Measurements from ENCODE around the gene TNFAIP8.
"Not testable (repeated sequence)": the region's sequence is repeated elsewhere in the genome, so short reads cannot be mapped to it uniquely, and the experiment has no call there.

TNFAIP8 gene

GRCh38 chr5:119427060-119427459 is 71.2 kb downstream of the TNFAIP8 start:
- DNase-seq (ENCODE audit: low read depth) = no peak

GRCh38 chr5:119427596-119427995 is 71.8 kb downstream of the TNFAIP8 start:
- not testable (repeated sequence) for DNase-seq (ENCODE audit: low read depth)

GRCh38 chr5:119428166-119428565 is 72.3 kb downstream of the TNFAIP8 start:
- not testable (repeated sequence) for DNase-seq (ENCODE audit: low read depth)

- not testable (repeated sequence) for DNase-seq (ENCODE audit: low read depth)
These were observed 72.8 kb downstream of the TNFAIP8 start for GRCh38 chr5:119428574-119428973.

- not testable (repeated sequence) for DNase-seq (ENCODE audit: low read depth)
These were observed 76.9 kb downstream of the TNFAIP8 start for GRCh38 chr5:119432674-119433237.

- DNase-seq (ENCODE audit: low read depth) = peak; percentile 38
These were observed 79.8 kb downstream of the TNFAIP8 start for GRCh38 chr5:119435436-119436132.

GRCh38 chr5:119437785-119438586 is 82.2 kb downstream of the TNFAIP8 start:
- DNase-seq (ENCODE audit: low read depth) = not testable (repeated sequence)

GRCh38 chr5:119438587-119438917 is 82.7 kb downstream of the TNFAIP8 start:
- DNase-seq (ENCODE audit: low read depth) = not testable (repeated sequence)

GRCh38 chr5:119439140-119439631 is 83.4 kb downstream of the TNFAIP8 start:
- no peak for DNase-seq (ENCODE audit: low read depth)

- not testable (repeated sequence) for DNase-seq (ENCODE audit: low read depth)
These were observed 83.8 kb downstream of the TNFAIP8 start for GRCh38 chr5:119439632-119440031.

- not testable (repeated sequence) for DNase-seq (ENCODE audit: low read depth)
These were observed 88.8 kb downstream of the TNFAIP8 start for GRCh38 chr5:119444643-119445042.

GRCh38 chr5:119445544-119445943 is 89.7 kb downstream of the TNFAIP8 start:
- no peak for DNase-seq (ENCODE audit: low read depth)

All from fibroblast of gingiva (primary cell).